A549 treated with RU486 at 1 μM for 4 hours (cell line): ENCODE data around the gene ANKDD1A. TPM values are rescaled to one million over a fixed set of nuclear protein-coding genes. Genes with fewer than 3 reads are reported as not detected.

ENCODE experiments used
- total RNA-seq: library from RNA; stranded (reverse); fragments of 200-300 nt; extraction: Qiagen RNA extraction; gene quantifications from 5 replicates; pipeline ENCODE4 v1.2.3, GENCODE V29; 2022; ENCODE audit warnings: low read depth

The ANKDD1A gene
- total RNA-seq: 1.0 to 1.7 TPM (median 1.4 TPM) in 5 replicates

GRCh38 chr15:64911311-64912186 lies at the start of gene ANKDD1A:
TSS of gene ANKDD1A (plus strand) at chr15:64911902. CDS start at chr15:64911931, 29 bp downstream.

GRCh38 chr15:64989416-64990167 lies 77.9 kb downstream of the ANKDD1A start, which contains the start of gene SPG21:
TSS of gene SPG21 (minus strand) at chr15:64989914. CDS start at chr15:64983569, 6,345 bp downstream.

Other genes starting within 250 kb of the ANKDD1A start
- gene RBPMS2, start 136.3 kb upstream of the ANKDD1A start, total RNA-seq: 6.4 to 9.5 TPM (median 7.7 TPM) in 5 replicates
- 12.7 to 22.4 TPM (median 18.7 TPM) in 5 replicates for gene PIF1, start 86.3 kb upstream of the ANKDD1A start, total RNA-seq
- gene PLEKHO2, start 70.0 kb upstream of the ANKDD1A start, total RNA-seq: 5.0 to 6.4 TPM (median 5.6 TPM) in 5 replicates
- 104 to 135 TPM (median 127 TPM) in 5 replicates for gene SPG21, start 78.0 kb downstream of the ANKDD1A start, total RNA-seq
- gene MTFMT, start 117.7 kb downstream of the ANKDD1A start, total RNA-seq: 24.1 to 33.3 TPM (median 27.4 TPM) in 5 replicates
- 12.4 to 18.4 TPM (median 14.3 TPM) in 5 replicates for gene SLC51B, start 133.5 kb downstream of the ANKDD1A start, total RNA-seq
- 0.09 to 0.15 TPM (median 0.12 TPM) in 5 replicates for gene RASL12, start 156.1 kb downstream of the ANKDD1A start, total RNA-seq
- gene KBTBD13, start 164.8 kb downstream of the ANKDD1A start, total RNA-seq: not detected in 5 replicates
- 0.48 to 1.3 TPM (median 0.99 TPM) in 5 replicates for gene UBAP1L, start 203.3 kb downstream of the ANKDD1A start, total RNA-seq
- gene PDCD7, start 221.9 kb downstream of the ANKDD1A start, total RNA-seq: 21.6 to 31.2 TPM (median 30.0 TPM) in 5 replicates